IPS-20b (cell line): Measurements from ENCODE around the gene THRAP3.
"Not testable (repeated sequence)": the region's sequence is repeated elsewhere in the genome, so short reads cannot be mapped to it uniquely, and the experiment has no call there.

Experiments used
- H3K27ac ChIP-seq: one replicate; pipeline ENCODE4 v1.5.1; 2013; ENCODE audit warnings: low read length
- H3K27me3 ChIP-seq: 2 replicates; pipeline ENCODE4 v1.6.1; 2013; ENCODE audit warnings: mild to moderate bottlenecking, low read length, inconsistent platforms; ENCODE audit not compliant: insufficient read depth
- H3K36me3 ChIP-seq: 2 replicates; pipeline ENCODE4 v1.6.1; 2013; ENCODE audit warnings: low read depth, mild to moderate bottlenecking, inconsistent platforms, low read length, moderate library complexity; ENCODE audit not compliant: insufficient read depth
- H3K4me1 ChIP-seq: 2 replicates; pipeline ENCODE4 v1.6.1; 2013; ENCODE audit warnings: mild to moderate bottlenecking, control low read depth, inconsistent platforms, low read length, moderate library complexity; ENCODE audit not compliant: insufficient read depth
- H3K4me3 ChIP-seq: 2 replicates; pipeline ENCODE4 v1.5.1; 2013; ENCODE audit warnings: mild to moderate bottlenecking, low read length, inconsistent platforms
- H3K9ac ChIP-seq: 2 replicates; pipeline ENCODE4 v1.6.1; 2013; ENCODE audit warnings: low read depth, mild to moderate bottlenecking, inconsistent platforms, low read length, moderate library complexity
- H3K9me3 ChIP-seq: 2 replicates; pipeline ENCODE4 v1.6.1; 2013; ENCODE audit warnings: mild to moderate bottlenecking, low read depth, low read length, inconsistent platforms; ENCODE audit not compliant: insufficient read depth

The THRAP3 gene

GRCh38 chr1:36231191-36231590 lies 6.9 kb downstream of the THRAP3 start:
- Histone ChIP-seq H3K4me1 (0 out of 2 replicates have a peak, but pooled peaks cover 3% of the 10 kb centered on the region), H3K4me3 (no peak overlapping the region), H3K36me3 (peaks cover 65% of the 10 kb centered on the region), H3K27ac (no peak overlapping the region), H3K27me3 (no peaks in the 10 kb centered on the region), H3K9ac (no peak overlapping the region), H3K9me3 (no peaks in the 10 kb centered on the region)

- no peaks in the 10 kb centered on the region for H3K27me3 ChIP-seq
- H3K36me3 ChIP-seq: peaks cover 62% of the 10 kb centered on the region
- H3K4me3 ChIP-seq: no peak overlapping the region
- no peaks in the 10 kb centered on the region for H3K4me1 ChIP-seq
- no peak overlapping the region for H3K9ac ChIP-seq
- H3K9me3 ChIP-seq: no peaks in the 10 kb centered on the region
- H3K27ac ChIP-seq: no peak overlapping the region
Measured at GRCh38 chr1:36232212-36233095, 8.2 kb downstream of the THRAP3 start.

- Histone ChIP-seq H3K27ac (no peak overlapping the region), H3K4me3 (no peak overlapping the region), H3K27me3 (no peaks in the 10 kb centered on the region), H3K9me3 (no peaks in the 10 kb centered on the region), H3K36me3 (peaks cover 46% of the 10 kb centered on the region), H3K9ac (no peak overlapping the region), H3K4me1 (no peaks in the 10 kb centered on the region)
Measured at GRCh38 chr1:36236302-36236701, 12.1 kb downstream of the THRAP3 start.

- H3K27ac ChIP-seq: no peak overlapping the region
- peaks cover 43% of the 10 kb centered on the region for H3K36me3 ChIP-seq
- H3K9ac ChIP-seq: no peak overlapping the region
- no peak overlapping the region for H3K4me3 ChIP-seq
- no peaks in the 10 kb centered on the region for H3K4me1 ChIP-seq
- no peaks in the 10 kb centered on the region for H3K27me3 ChIP-seq
- no peaks in the 10 kb centered on the region for H3K9me3 ChIP-seq
Measured at GRCh38 chr1:36238433-36238832, 14.2 kb downstream of the THRAP3 start.

- H3K9ac ChIP-seq: no peak overlapping the region
- H3K4me3 ChIP-seq: no peak overlapping the region
- H3K27me3 ChIP-seq: no peaks in the 10 kb centered on the region
- peaks cover 36% of the 10 kb centered on the region for H3K36me3 ChIP-seq
- H3K4me1 ChIP-seq: no peaks in the 10 kb centered on the region
- H3K27ac ChIP-seq: no peak overlapping the region
- no peaks in the 10 kb centered on the region for H3K9me3 ChIP-seq
Measured at GRCh38 chr1:36239941-36240637, 15.8 kb downstream of the THRAP3 start.

GRCh38 chr1:36247538-36247937 lies 23.3 kb downstream of the THRAP3 start:
- Histone ChIP-seq H3K36me3 (peaks cover 18% of the 10 kb centered on the region; the same call in 1 of the 2 replicates), H3K4me3 (no peak overlapping the region), H3K27ac (no peak overlapping the region), H3K9ac (no peak overlapping the region), H3K27me3 (no peaks in the 10 kb centered on the region), H3K9me3 (no peaks in the 10 kb centered on the region), H3K4me1 (no peaks in the 10 kb centered on the region)

- Histone ChIP-seq H3K4me1 (no peaks in the 10 kb centered on the region), H3K36me3 (peaks cover 14% of the 10 kb centered on the region; the same call in 1 of the 2 replicates), H3K27me3 (no peaks in the 10 kb centered on the region), H3K27ac (no peak overlapping the region), H3K4me3 (no peak overlapping the region), H3K9ac (no peak overlapping the region), H3K9me3 (no peaks in the 10 kb centered on the region)
Measured at GRCh38 chr1:36248250-36248894, 24.1 kb downstream of the THRAP3 start.

GRCh38 chr1:36251794-36252481 lies 27.7 kb downstream of the THRAP3 start:
- no peak overlapping the region for H3K9ac ChIP-seq

GRCh38 chr1:36252482-36252824 lies 28.2 kb downstream of the THRAP3 start:
- H3K4me1 ChIP-seq, H3K27me3 ChIP-seq, H3K9ac ChIP-seq, H3K27ac ChIP-seq, H3K9me3 ChIP-seq, H3K4me3 ChIP-seq: not testable (repeated sequence)
- H3K36me3 ChIP-seq: peaks cover 11% of the 10 kb centered on the region

More at GRCh38 chr1:36251794-36252481, 27.7 kb downstream of the THRAP3 start:
- Histone ChIP-seq H3K27me3 (no peaks in the 10 kb centered on the region), H3K36me3 (peaks cover 11% of the 10 kb centered on the region), H3K4me3 (no peak overlapping the region), H3K4me1 (no peaks in the 10 kb centered on the region), H3K9me3 (no peaks in the 10 kb centered on the region), H3K27ac (no peak overlapping the region)

GRCh38 chr1:36253161-36253862 lies 29.1 kb downstream of the THRAP3 start:
- no peaks in the 10 kb centered on the region for H3K9me3 ChIP-seq
- H3K36me3 ChIP-seq: peaks cover 11% of the 10 kb centered on the region
- no peak overlapping the region for H3K4me3 ChIP-seq
- no peaks in the 10 kb centered on the region for H3K4me1 ChIP-seq
- no peaks in the 10 kb centered on the region for H3K27me3 ChIP-seq
- H3K9ac ChIP-seq: no peak overlapping the region
- no peak overlapping the region for H3K27ac ChIP-seq
